Measurements from ENCODE around the gene VSIG4.

The VSIG4 gene

DNA sequence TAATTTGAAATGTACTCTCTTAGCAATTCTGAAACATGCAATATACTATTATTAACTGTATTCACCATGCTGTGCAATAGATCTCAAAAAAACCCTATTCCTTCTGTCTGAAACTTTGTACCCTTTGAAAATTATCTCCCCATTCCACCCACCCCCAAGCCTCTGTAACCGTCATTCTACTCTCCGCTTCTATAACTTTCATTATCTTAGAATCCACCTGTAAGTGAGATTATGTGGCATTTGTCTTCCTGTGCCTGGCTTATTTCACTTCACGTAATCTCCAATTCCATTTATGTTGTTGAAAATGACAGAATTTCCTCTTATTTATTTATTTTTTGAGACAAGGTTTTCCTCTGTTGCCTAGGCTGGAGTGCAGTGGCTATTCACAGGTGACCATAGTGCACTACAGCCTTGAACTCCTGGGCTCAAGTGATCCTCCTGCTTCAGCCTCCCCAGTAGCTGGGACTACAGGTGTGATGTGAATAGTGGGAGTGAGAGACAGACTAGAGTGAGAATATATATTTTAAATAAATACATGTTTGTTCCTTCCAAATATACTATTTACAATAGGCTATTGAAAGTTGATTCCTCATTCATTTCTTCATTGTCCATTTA, 30.5 kb downstream of the VSIG4 start:
- in situ Hi-C loops (cut with HindIII; ENCODE audit: low sequenced_read_pairs) = no loop called here

- in situ Hi-C loops (cut with HindIII; ENCODE audit: low sequenced_read_pairs) = no loop called here
These were observed 31.4 kb downstream of the VSIG4 start for GRCh38 chrX:66008328-66008970.

DNA sequence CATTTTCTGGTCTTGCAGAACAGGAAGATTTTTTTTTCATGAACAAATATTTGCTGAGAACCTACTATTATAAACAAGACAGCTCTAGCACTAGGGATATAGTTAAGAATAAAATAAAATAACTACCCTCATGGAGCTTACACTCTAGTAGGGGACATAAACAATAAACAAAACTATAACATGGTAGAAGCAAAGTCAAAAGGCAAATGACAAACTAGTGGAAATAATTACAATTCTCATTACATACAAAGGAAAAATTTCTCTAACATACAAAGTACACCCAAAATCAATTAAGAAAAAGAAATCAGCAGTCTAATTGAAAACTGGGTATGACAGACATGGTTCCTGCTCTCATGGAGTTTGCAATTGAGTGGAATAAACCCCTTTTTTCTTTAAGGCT, 32.0 kb downstream of the VSIG4 start:
- in situ Hi-C loops (cut with HindIII; ENCODE audit: low sequenced_read_pairs) = no loop called here

DNA sequence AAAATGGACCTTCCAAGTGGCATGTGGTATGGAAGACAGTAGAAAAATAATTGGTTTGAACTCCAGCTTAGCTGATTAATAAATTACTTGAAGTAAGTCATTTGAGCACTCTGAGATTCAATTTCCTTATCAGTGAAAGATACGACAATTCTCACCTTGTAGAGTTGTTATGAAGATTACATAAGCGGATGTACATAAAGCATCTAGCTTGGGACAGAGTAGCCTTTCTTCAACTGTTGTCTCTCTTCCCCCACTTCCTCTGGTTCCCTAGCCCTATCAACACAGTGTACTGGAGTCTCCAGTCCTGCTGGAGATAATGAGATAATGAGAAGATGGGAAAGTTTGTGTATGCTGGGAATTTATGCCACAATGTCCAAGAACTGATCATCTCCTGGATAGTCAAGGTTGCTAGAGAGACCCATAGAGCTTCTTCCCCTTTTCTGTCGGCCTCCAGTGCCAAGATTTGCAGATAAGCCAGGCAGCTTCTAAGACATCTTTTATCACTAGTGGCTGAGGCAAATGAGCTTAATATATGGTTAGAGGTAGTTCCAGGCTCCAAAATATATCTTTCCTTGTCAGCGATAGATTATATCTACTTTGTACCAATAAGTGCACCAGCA, 33.9 kb downstream of the VSIG4 start:
- in situ Hi-C loops (cut with HindIII; ENCODE audit: low sequenced_read_pairs) = no loop called here

GRCh38 chrX:66004928-66005829, 34.7 kb downstream of the VSIG4 start:
- in situ Hi-C loops (cut with HindIII; ENCODE audit: low sequenced_read_pairs) = no loop called here

DNA sequence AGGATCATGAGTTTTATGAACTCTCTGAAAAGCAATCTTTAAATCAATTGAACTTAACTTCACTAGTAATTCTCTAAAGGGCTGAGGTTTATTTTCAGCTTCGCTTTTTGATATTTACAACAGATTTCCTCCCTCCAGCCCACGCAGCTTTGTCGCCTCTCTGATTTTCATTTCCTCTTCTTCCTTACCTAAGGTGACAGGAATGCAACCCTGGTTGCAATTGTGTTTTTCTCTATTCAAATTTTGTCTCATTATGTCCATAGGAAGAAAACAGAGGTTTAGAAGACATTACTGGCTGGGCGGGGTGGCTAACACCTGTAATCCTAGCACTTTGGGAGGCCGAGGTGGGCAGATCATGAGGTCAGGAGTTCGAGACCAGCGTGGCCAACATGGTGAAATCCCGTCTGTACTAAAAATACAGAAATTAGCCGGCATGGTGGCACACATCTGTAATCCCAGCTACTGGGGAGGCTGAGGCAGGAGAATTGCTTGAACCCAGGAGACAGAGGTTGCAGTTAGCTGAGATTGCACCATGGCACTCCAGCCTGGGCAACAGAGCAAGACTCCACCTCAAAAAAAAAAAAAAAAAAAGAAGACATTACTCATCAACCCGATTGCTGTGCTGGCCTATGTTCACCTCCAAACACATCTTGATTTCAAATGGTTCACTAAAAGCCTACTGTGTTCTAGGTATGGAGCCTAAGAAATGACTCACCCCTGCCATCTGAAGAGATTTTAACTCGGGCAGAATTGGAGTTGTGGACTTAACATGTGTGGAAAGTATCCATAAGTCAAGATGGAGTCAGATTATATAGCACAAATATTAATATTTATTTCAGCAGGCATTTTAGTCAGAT, 36.8 kb downstream of the VSIG4 start:
- in situ Hi-C loops (cut with HindIII; ENCODE audit: low sequenced_read_pairs) = no loop called here

DNA sequence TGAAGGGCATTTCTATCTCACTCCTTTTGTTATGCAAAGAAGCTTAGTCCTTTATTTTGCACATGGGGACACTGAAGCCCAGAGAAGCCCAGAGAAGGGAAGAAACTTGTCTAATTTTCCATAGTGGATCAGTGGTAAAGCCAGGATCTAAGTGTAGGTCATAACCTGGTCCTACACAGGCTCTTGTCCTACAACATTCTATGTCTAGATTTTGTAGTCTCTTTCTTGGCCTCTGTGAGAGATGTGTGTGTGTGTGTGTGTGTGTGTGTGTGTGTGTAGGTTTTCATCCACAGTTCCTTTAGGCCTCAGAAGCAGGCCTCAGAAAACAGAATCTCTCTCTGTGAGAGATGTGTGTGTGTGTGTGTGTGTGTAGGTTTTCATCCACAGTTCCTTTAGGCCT, 38.3 kb downstream of the VSIG4 start:
- in situ Hi-C loops (cut with HindIII; ENCODE audit: low sequenced_read_pairs) = no loop called here

DNA sequence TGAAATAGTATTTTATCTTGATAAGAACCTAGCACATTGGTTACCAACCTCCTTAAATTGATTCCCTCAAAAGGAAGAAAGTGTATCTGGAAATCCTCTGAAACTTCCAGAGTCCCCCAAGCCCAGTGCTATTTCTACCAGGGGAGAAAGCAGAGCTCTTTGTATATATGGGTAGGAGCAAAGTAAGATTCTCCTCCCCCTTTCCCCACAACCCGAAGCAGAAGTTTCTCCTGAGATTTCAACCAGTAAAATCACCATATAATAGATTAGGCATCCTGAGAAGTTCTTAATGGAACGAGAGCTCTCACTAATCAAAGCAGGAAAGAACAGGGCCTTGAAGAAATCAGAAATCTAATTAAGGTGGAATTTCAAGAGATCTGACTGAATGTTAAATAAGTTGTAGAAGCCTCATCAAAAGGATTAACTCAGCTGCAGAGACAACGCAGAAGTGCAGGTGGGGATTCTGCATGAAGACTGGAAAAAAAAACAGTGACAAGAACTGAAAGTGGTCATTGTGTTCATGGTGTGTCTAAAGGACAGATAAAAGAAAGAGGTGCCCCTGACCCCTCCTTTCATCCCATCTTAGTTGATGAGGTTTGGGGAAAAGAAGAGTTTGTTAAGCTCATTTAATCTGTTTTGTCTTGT, 39.1 kb downstream of the VSIG4 start:
- in situ Hi-C loops (cut with HindIII; ENCODE audit: low sequenced_read_pairs) = no loop called here

GRCh38 chrX:66000178-66000577, 39.7 kb downstream of the VSIG4 start:
- in situ Hi-C loops (cut with HindIII; ENCODE audit: low sequenced_read_pairs) = no loop called here

GRCh38 chrX:65999563-66000148, 40.2 kb downstream of the VSIG4 start:
- in situ Hi-C loops (cut with HindIII; ENCODE audit: low sequenced_read_pairs) = no loop called here

DNA sequence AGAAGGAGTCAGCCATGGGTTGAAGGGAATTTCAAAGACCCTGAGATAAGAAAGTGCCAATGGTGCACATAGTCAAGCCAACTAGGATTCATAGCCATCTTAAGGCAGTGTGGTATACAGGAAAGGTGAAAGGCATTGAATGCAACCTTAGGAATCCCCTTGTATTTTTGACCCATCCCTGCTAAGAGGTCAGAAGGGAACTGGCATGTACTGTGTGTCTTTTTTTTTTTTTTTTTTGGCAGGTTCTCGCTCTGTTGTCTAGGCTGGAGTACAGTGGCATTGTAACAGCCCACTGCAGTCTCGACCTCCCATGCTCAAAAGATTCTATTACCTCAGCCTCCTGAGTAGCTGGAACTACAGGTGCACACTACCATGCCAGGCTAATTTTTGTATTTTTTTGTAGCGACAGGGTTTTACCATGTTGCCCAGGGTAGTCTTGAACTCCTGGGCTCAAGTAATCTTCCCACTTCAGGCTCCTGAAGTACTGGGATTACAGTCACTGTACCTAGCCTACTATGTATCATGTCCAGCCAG, 40.8 kb downstream of the VSIG4 start:
- in situ Hi-C loops (cut with HindIII; ENCODE audit: low sequenced_read_pairs) = no loop called here

- in situ Hi-C loops (cut with HindIII; ENCODE audit: low sequenced_read_pairs) = no loop called here
These were observed 41.7 kb downstream of the VSIG4 start for GRCh38 chrX:65997978-65998717.

- in situ Hi-C loops (cut with HindIII; ENCODE audit: low sequenced_read_pairs) = no loop called here
These were observed 45.1 kb downstream of the VSIG4 start for GRCh38 chrX:65994519-65995506.

- in situ Hi-C loops (cut with HindIII; ENCODE audit: low sequenced_read_pairs) = no loop called here
These were observed 45.9 kb downstream of the VSIG4 start for GRCh38 chrX:65993915-65994460.

DNA sequence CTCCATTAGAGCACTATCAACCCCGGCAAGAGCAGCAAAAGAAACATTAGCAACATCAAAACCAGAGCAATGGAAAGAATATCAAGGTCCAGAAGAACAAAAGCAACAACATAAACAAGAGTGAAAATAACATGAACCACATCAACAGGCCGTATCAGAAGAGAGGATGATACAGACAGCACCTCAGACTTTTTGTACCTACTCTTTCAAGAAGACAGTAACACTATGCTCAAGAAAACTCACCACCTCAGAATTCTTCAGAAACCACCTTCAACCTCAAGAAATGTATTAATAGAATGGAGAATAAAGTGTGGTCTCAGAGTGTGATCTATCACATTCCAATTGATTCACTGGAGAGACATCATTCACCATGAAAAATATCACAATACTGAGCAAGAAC, 46.5 kb downstream of the VSIG4 start:
- in situ Hi-C loops (cut with HindIII; ENCODE audit: low sequenced_read_pairs) = no loop called here

DNA sequence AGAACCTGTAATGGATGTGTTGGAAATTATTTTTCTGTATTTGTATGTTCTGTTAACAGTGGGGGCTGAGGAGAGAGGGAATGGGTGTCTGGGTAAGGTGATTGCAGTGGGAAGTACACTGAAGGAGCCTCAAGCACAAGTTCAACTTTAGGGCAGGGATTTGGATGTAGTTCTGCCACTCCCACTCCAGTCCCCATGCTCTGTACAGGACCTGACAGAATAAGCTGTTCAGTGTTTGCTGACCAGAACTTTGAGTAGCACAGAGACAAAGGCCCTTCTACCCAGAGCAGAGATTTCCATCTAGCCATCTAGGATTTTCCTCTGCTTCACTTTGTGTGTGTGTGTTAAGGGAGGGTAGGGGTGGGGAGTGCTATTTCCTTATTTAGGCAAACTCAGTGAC, 49.2 kb downstream of the VSIG4 start:
- in situ Hi-C loops (cut with HindIII; ENCODE audit: low sequenced_read_pairs) = no loop called here

DNA sequence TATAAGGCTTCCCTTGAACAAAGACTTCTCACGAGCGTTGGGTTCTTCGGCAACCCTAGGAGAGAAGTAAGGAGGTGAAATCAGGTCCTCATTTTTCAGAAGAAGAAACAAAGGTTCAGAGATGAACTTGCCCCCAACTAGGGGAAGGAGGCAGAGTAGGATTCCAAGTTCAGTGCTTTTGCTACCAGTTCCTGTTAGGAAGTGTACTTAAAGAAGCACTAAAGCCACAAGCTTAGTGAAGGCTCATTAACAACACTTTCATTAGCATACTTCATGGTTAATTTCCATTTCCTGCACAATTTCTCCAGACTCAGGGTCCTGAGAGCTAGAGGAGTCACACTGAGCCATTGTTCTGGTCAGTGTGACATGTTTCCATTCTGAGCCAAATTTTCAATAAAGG, 52.1 kb downstream of the VSIG4 start:
- in situ Hi-C loops (cut with HindIII; ENCODE audit: low sequenced_read_pairs) = no loop called here
